Iris pigment epithelial cell (primary cell): Measurements from ENCODE around the gene ILK.

ENCODE experiments used
- DNase-seq: peaks from one replicate; pipeline ENCODE4 v3.0.0-alpha.2; 2011; ENCODE audit warnings: low read depth

ILK gene

GRCh38 chr11:6636480-6636879 is 32.9 kb downstream of the ILK start:
- no peak for DNase-seq

DNA sequence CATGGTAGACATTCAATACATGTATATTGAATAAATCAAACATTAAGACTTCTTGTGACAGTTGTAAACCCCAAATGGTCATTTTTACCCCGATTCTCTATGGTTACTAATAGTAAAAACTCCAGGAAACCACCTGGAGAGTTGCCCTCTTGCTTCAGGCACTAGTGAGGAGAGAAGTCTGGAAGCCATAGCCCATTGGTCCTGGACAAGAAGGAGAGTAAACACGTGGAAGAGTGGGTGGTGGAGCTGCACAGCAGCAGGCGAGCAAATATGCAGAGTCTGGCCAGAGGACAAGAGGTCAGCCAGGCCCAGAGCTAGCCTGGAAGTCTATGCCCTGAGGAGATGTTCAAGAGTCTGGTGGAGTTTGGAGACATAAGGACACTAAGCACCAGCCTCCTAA is 34.3 kb downstream of the ILK start:
- peak; percentile 81 for DNase-seq

DNA sequence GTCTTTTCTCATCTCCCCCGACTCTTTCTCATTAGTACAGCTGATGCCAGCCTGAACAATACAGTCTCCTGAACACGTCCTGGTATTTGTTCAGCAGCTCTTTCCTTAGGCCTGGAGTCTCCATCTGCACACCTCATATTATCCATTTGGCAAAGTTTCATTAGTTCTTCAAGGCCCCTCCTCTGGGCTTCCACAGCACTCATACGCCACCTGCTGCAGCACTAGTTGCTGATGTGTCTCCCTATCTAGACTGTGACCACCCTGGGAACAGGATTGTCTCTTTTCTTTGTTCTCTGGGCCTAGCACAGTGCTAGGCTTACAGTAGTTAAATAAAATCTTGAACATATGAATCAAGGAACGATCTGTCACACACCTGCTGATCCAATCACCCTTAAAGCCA is 34.9 kb downstream of the ILK start:
- DNase-seq, result no peak

GRCh38 chr11:6640036-6640984 is 36.7 kb downstream of the ILK start:
- no peak for DNase-seq

DNA sequence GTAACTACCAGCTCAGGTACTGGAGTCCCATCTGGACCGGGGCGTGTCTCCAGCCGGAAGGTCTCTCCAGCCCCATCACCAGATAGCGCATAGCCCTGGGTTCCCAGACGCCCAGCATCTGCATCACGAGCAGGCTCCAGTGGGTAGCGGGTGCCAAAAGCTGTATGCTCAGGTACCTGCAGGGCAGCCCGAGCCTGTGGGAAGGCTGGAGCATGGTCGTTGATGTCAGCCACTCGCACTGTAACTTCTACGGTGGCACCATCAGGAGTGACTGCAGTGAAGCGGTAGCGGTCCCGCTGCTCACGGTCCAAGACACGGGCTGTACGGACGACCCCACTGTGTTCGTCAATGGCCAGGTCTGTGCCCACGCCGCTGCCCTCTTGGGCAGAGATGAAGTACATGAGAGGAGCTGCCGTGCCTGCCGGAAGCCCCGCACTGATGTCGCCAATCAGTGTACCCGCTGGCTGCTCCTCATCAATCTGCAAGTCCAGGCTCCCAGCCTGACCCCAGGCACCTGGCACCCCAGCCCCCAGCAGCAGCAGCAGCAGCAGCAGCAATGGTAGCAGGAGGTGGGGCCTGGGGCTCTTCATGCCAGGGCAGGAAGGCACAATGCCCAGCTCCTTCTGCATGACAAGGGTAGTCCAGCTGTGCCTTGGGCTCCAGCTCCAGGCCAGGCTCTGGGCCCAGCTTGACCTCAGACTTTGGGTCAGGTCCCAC is 37.6 kb downstream of the ILK start:
- DNase-seq, result no peak

DNA sequence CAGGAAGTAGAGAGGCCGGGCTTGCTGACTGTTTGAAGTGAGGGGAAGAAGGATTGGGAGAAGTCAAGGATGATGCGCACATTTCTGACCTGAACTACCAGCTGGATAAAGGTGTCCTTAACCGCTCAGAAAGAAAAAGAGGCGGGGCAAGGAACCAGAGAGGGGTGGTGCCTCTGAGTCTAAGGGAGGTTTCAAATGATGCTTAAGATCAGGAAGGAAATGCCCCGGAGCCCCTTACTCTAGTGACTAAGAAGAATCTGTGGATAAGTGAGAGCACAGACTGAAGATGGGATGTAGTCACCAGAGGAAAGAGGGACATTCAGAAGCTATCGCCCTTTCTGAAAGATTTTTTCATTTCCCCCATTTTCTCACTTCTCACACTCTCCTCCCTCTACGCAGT is 39.4 kb downstream of the ILK start:
- DNase-seq, result no peak

- peak; percentile 80 for DNase-seq
These were observed 42.5 kb downstream of the ILK start for GRCh38 chr11:6646071-6646470.

DNA sequence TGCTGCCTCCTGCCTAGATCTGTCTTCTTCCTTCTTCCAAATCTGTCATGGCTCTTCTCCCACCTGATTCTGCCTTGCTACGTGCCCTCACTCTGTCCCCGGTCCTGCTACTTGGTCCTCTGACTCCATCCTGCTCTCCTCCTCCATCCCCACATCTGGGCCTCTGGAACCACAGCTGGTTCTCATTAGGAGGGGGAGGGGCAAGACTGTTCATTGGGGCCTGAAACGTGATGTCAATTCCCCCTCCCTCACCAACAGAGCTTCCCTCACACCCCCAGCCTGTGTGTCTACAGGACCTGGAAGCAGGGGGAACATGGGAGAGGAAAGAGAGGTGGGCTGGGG is 43.0 kb downstream of the ILK start:
- peak; percentile 15 for DNase-seq

DNA sequence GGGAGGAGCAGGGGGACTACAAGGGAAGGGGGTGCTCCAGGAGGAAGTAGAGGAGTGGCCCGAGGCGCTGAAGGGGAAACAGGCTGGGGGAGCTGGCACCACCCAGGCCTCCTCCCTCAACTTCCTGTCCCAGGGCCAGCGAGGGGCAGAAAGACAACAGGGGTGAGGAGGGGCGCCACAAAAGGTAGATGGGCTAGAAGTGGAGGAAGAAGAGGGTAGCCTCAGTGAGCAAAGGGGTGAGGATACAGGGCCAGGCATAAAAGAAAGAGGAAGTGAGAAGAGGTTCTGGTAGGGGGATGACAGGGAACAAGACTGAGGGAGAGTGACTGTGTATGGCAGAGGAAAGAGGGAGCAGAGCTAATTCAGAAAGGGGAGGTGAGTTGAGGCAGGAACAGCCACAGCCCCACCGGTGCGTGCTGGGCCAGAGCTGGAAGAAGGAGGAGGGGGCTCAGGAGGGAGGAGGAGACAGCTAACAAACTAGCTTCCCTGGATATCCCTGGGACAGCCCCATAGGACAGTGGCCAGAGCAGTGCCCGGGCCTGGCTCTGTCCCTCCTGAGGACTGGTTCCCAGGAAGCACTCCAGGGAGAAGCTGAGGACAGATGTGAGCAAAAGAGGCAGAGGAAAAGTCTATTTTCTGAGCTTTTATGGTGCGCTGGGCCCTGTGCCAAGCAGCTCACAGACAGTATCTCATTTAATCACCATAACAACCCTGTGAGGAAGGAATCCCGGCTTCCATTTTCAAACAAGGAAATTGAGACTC is 43.5 kb downstream of the ILK start:
- peak; percentile 43 for DNase-seq

DNA sequence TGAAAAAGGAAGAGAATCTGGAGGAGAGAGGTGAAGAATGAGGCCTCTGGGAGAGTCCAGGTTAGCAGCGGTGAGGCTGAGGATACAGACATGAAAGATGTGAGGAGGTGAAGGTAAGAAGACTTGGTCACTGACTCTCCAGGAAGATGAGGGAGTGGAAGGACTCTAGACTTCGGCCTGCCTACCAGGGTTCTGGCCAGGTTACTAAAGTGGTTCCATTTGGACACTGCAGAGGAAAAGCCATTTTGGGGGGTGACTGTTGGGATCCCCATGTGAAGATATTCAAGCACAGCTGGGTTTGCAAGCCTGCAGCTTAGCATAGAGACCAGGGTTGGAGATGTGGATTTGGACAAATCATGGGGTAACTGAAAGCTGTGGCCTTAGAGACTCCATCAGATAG is 44.3 kb downstream of the ILK start:
- DNase-seq, result no peak

DNA sequence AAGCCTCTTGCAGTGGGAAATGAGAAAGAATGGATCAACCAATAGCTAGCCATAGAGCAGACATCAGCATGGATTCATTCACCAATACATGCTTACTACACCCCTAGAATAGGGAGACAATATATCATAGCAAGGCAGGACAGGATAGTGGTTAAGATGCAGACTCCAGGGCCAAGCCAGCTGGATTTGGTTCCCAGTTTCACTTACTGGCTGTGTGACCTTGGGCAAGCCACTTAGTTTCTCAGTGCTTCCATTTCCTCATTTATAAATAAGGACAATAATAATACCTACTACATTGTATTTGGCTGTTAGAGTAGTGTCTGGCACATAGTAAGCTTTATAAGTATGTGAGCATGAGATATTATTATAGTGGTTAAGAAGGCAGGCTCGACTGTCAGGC is 44.9 kb downstream of the ILK start:
- no peak for DNase-seq

DNA sequence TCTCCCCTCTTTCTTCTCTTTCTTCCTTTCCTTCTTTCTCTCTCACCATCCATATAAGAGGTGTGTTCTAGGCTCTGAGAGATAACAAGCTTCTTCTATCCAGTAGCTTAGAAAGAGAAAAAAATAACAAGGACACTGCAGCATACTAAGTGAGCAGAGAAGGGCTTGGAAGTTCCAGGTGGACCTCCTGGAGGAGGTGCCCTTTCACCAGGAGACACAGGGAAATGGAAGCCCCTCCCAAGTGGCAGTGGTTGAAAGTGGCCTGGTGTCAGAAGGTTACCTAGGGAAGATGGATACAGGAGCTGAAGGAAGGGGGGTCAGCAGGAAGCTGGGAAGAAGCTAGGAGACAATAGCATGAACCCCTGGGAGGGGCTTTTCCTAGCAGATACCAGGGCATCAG is 46.5 kb downstream of the ILK start:
- no peak for DNase-seq

DNA sequence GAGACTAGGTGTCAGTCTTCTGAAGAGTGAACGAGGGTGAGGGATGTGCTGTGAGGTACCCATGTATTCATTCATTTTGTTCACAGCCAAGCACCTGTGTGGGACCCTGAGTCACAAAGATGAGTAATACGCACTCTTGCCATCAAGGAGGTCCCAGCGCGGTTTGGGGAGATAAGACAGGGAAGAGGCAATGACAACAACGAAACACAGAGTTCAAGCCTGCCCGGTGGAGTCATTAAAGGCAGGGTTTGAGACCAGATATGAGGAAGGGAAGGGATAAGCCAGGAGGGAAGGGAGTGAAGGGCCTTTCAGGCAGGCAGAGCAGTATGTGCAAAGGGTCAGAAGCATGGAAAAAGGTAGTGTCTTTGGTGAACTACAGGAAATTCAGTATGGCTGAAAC is 47.4 kb downstream of the ILK start:
- peak; percentile 11 for DNase-seq

DNA sequence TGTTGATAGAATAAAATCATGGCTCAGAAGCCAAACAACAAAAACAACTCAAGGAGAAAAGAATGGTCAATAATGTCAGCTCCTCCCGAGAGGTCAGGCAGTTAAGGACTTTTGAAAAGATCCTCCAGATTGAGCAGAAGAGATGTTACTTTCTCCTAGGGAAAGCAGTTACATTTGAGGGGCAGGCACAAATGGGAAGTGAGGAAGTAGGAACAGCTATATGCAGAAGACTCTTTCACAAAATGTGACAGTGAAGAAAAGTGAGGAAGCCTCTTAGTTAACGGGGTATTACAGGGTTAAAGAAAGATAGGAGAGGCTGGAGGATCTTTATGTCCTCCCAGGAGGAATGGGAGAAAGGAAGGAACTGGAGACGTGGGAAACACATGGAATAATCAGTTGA is 48.6 kb downstream of the ILK start:
- DNase-seq, result no peak

GRCh38 chr11:6653097-6653496 is 49.5 kb downstream of the ILK start:
- no peak for DNase-seq

DNA sequence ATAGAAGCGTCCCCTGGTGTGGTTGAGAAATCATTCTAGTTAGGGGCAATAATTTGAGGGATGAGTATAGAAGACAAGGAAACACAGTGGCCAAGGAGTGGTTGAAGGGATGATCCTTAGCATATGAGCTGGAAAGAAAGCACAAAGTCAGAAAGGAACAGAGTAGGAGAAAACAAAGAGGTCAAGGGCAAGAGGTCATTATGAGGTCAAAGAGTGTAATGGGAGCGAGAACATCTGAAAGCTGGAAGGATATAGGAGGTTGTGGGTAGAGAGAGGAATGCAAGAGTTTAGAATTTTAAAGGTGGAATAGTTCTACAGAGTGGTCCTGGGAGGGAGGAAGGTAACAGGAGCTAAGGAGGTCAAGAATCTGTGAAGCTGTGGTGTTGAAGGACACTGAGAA is 50.1 kb downstream of the ILK start:
- no peak for DNase-seq

DNA sequence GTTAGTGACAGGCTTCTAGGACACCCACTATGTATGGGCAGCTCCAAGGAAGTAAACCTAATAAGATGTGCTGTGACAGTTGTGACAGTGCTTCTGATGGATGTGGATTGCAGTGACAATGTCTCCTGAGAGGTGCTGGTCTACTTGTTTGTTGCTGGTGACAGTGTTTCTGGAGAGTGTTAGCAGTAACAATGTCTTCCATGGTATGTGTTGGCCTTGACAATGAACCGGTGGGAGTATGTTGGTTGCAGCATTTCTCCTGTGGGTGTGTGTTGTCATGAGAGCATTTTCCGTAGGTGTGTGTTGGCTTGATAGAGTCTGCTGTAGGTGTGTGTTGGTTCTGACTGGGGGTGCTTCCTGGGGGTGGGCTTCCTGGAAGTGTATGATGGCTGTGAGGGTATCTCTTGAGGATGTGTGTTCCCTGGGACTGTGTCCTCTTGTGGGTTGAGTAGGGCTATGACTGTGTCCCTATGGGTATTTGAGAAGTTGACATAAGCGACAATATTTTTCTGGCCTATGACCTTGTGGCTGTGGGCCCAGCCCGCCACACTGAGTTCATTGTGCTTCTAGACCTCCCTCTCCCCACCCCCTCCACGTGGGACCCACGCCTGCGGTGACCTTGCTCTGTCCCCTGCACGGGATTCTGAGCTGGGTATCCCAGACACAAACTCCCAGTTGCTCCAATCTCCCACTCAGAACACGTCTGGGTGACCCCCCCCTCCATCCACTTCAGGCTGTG is 50.9 kb downstream of the ILK start:
- DNase-seq, result no peak

DNA sequence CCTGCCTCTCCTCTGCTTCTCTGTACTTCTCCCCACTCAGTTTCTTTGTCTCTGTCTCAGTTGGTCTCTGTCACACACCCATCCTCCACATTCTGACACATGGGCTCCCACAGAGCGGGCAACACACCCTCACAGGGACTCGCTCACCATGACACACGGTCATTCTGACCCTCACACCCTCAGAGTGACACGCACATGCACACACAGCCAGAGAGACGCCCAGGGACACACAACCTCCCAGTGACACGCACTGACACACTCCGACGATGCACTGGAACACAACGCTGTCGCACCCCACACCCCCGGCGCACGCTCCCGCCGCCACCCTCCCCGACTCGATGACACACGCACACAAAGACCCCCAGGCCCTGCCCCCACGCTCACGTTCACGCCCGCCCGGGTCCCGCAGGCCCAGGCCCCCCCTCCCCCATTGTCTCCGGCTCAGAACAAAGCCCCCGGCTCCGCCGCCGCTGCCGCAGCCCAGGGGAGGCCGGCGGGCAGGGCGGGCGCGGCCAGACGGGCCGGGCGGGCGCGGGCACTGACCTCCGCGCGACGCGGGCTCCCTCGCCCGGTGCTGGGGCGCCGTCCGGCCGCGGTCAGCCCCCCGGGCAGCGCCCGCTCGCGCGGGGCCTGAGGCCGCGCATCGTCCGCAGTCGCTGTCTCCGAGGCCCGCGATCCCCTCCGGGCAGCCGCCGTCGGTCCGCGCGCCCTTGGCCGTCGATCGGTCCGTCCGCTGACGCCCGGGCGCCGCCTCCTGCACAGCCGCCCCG is 51.6 kb downstream of the ILK start:
- no peak for DNase-seq

DNA sequence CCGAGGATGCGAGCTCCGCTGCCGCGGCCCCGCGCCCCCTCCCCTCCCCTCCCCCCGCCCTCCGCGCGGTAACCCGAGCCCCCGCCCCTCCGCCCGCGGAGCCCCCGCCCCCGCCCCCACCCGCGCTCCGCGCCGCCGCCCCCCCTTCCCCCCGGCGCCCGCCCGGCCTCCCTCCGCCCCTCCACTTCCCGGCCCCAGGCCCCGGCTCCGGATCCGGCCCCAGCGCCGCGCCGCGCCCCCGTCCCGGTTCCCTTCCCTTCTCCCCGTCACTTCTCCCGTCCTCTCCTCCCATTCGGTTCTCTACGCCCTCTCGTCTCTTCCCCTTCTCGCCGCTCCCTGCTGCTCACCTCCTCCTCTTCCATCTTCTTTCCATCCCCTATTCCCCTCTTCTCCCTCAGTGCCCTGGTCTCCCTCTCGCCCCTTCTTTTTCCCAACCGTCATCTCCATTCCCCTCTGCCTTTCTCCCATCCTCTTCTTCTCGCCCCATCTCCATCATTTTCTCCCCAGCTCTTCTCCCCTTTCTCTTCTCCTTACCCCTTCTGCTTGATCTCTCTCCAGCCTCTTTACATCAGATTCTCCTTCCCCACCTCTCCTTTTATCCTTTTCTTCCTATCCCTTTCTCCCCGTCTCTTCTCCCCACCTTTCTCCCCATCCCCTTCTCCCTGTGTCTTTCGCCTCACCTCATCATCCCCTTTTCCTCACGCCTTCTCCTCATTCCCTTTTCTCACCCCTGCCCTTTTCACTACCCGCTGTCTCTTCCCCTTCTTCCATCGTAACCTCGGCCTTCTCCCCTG is 52.4 kb downstream of the ILK start, which contains the start of gene DCHS1:
TSS of gene DCHS1 (minus strand) at position 20 of the 794 bp plus-strand sequence. CDS start 14,196 bp downstream, outside the sequence.
- DNase-seq, result no peak

GRCh38 chr11:6656584-6656915 is 53.0 kb downstream of the ILK start:
- no peak for DNase-seq
